Muscle of back (tissue), 11 donors: ENCODE data around the gene SLC2A11. TPM values are rescaled to one million over a fixed set of nuclear protein-coding genes. Genes with fewer than 3 reads are reported as not detected.

Source experiments
- DNase-seq, 3 donors: peaks; one replicate each; pipeline versions ENCODE4 v3.0.0 to v3.0.0-alpha.2; 2013
- polyA plus RNA-seq, 10 donors: library from polyadenylated mRNA; unstranded; fragments of 120-200 nt; gene quantifications; one replicate each; pipeline ENCODE4 v1.2.1, GENCODE V29; 2013; ENCODE audit not compliant: insufficient read length in 10 of 10

Gene SLC2A11
- polyA plus RNA-seq, 10 donors = 4.3 to 10.1 (median 6.4) TPM

GRCh38 chr22:23831781-23832180 is 25.9 kb upstream of the SLC2A11 start:
- no peak for DNase-seq

DNA sequence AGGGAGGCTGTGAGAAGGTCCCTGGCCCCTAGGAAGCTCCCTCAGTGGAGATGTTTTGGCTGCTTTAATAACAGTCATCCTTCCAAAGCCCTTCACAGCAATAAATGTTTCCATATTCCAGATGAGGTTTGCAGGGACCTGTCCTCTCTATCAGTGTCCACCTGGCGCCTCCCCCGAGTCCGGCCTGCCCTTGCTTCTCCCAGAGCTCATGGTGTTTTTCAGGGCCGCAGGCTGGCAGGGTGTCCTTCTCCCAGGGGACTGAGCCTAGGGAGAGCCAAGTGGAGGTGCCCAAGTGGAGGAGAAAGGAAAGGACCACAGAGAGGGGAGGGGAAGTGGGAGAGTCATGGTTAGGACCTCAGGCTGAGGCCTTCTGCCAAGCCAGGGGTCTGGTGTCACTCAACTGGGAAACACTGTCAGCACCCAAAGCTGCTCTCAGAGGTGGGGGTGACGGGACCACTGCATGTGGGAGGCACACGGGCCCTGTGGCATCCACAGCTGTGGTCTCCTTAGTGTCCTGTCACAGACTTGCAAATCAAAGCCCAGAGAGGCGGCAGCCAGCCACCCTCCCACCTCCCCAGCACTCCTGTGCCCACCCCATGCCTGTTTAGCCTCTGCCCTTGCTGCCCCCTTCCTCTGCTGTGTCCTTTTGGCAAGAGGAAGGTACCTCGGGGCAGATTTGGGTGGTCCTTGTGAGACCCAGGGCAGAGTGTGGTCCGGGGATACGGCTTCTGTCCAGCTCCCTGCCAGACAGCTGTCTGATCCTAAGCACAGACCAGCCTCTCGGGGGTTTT is 25.3 kb upstream of the SLC2A11 start:
- no peak for DNase-seq

GRCh38 chr22:23833017-23833751 is 24.5 kb upstream of the SLC2A11 start:
- no peak for DNase-seq

GRCh38 chr22:23833911-23834317 is 23.8 kb upstream of the SLC2A11 start:
- DNase-seq = no peak

DNA sequence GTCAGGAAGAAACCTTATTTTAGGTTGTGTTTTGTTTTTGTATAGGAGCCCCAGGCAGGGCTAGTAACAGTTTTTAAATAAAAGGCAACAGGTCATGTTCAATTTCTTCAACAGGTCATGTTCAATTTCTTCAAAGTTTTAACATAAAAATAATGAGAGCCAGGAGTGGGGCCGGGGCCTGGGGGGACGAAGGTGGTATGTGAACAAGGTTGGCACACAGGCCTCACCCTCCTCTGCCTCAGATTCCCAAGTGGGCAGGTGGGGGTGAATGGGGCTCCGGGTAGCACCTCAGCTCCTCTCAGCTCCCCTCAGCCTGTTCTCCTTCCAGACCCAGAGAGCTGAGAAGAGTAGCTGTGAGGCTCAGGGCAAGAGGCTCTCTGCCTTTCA is 23.3 kb upstream of the SLC2A11 start:
- DNase-seq = no peak

- peak in 1 of 3 donors; percentile 45 for DNase-seq
Observed at GRCh38 chr22:23834793-23835483, 22.7 kb upstream of the SLC2A11 start.

DNA sequence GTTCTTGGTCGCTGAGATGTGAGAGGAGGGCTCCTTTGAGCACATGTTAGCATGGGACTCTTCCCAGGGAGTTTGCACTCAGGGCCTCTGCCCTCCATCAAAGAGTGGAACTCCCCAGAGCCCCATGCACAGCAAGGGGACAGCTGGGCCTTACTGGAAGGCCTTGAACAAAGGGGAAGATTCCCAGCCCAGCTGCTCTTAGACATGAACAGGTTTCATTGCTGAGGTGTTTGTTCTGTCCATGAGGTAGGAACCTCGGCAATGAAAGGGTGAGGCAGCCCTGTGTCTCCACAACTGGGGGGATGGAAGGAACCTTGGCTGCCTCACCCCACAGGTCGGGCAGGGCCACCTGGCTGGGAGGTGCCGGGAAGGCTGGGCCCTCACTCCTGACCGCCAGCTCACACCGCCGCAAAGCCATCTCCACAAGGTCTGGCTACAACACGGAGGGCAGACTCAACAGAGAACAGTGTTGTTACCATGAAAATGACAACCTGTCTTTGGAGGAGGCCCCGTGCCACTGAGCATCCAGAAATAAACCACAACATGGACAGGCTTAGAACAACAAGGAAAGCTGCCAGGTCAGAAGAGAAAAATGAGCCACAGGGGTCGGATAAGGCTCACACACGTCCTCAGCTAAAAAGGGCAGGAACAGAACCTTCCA is 22.1 kb upstream of the SLC2A11 start:
- DNase-seq = no peak

DNA sequence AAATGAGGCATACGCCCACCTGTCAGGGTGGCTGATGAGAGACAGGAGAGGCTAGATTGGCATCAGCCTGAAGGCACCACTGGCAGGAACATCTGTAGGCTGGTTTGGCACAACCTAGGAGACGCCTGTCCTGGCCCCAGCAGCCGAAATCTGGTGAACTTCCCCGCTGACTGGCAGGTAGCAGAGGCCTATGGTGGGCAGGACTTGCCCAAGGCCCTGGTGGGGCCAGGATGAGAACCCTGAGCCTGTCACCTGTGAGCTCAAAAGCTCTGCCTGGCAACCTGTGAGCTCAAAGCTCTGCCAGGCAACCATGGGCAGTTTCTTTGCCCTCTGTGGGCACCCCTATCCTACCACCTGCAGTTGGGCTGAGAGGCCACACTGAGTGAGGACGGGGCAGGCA is 21.4 kb upstream of the SLC2A11 start:
- no peak for DNase-seq

DNA sequence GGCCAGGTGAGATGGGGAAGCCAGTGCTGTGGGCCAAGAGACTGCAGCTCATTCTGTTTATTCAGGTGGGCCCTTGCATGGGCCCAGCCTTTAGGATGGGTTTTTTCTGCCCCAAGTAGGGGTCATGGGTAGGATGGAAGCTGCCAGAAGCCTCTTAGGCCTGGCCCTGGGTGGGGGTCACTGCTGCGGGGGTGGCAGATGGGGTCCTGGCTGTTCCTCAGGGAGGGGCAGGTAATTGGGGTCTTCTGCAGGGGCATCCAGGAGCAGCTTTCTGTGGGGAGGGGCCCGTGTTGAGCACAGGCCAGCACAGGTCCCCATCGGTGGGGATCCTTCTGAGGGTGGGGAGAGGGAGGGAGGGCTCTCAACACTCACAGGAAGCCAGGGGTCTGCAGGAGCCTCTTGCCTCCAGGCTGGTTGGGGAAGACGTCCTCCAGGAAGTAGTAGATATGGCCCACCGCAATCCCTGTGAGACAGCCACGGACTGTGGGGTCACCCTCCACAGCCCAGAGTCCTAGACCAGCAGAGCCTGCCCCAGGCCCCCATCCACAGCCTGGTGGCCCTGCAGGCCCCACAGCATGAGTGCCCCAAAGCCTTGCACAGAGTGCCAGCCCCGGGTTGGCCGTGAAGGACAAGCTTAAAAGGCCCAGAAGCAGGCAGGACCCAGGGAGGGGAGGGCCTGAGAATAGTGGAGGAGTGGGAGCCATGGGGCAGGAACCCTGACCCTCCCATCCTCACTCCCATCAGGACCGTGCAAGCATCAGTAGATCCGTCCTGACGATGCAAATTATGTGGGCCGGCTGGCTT is 20.8 kb upstream of the SLC2A11 start:
- no peak for DNase-seq

- DNase-seq = no peak
Observed at GRCh38 chr22:23837496-23837859, 20.2 kb upstream of the SLC2A11 start.

DNA sequence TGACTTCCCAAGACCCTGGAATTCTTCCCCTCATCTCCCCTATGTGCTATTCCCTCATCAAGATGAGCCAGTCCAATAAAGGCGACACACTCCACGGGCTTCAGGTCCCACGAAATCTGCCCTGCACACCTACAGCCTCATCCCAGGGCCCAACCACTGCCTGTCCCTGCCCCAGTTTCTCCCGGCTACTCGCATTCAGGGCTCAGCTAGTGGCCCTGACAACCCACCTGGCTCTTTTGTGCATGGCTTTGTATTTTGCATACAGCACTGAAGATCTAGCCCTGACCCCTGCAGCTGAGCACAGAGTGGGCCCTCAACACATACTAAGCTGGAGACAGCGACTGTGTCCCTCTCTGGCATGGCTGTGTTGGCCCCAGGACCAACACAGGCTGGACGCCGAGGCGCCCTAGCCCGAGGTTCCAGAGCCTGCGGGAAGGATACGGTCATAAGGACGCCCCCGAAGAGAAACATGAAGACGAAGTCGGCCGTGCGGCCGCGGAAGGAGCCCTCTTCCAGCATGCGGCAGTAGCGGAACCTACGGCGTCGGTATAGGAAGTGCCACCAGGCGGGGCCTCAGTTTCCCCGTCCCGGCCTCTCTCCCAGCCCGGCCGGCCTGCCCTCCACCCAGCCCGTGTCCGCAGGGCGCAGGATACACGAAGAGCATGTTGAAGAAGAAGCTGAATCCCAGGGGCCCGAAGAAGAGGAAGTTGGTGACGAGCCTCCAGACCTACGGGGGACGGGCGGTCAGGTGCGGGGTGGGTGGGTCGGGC is 19.6 kb upstream of the SLC2A11 start:
- no peak for DNase-seq

GRCh38 chr22:23838681-23839468 is 18.8 kb upstream of the SLC2A11 start, which contains the start of gene DERL3:
DERL3 (minus strand) TSS chr22:23839006; CDS start chr22:23838987, 19 bp downstream.
- DNase-seq = peak; percentile 92 to 96 (median 92)

- no peak for DNase-seq
Observed at GRCh38 chr22:23840026-23840425, 17.6 kb upstream of the SLC2A11 start.

GRCh38 chr22:23841292-23841691 is 16.4 kb upstream of the SLC2A11 start:
- DNase-seq = no peak

- peak in 1 of 3 donors; percentile 54 for DNase-seq
Observed at GRCh38 chr22:23841736-23842445, 15.8 kb upstream of the SLC2A11 start.

DNA sequence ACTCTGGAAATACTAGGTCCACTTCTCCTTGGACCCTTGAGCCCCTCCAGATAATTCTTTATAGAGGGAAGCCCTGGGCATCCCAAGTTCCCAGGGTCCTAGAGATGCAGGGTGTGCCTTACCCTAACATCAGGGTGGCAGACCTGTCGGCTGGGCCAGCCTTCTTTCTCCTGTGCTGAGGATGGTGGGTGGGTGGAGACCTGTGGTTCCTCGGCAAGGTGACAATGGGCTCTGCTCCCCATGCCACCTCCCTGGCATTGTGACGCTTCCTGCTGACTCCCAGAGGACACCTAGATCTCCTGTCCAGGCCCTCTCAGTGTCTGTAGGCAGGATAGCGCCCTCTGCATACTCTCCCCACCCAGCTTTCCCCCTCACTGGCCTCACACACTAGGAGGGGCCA is 15.1 kb upstream of the SLC2A11 start:
- DNase-seq = no peak

DNA sequence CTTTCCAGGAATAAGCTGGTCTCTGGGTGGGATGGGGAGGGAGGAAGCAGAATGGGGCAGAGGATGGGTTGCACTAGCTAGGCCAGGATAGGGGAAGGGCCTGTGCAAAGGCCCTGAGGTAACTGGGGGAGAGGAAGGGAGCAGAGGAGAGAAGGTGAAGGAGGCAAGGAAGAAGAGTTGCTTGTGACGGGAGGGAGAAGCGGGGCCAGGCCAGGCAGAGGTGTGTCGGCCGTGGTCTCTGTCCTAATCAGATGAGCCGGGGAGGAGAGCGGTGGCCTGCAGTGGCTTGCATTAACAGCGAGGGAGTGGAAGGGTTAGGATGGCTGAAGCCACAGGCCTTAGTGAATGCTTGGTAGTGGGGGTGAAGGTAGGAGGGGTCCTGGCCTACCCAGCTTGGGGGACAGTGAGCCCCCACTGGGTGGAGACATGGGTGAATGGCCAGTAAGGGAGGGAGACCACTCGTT is 12.9 kb upstream of the SLC2A11 start:
- DNase-seq = no peak

GRCh38 chr22:23845265-23846080 is 12.2 kb upstream of the SLC2A11 start:
- DNase-seq = no peak
